Activated gamma-delta T cell treated with anti-CD3 and anti-CD28 coated beads, Interleukin-2, amount 50 U/mL, for 16 hours (primary cell): ENCODE data around the gene NEMP2.

Source experiments
- DNase-seq: peaks from one replicate; pipeline ENCODE4 v3.0.0-alpha.2; 2020; ENCODE audit warnings: low read depth

The NEMP2 gene

GRCh38 chr2:190457256-190457655 lies 77.3 kb downstream of the NEMP2 start:
- no peak for DNase-seq

GRCh38 chr2:190456833-190457232 lies 77.7 kb downstream of the NEMP2 start:
- no peak for DNase-seq

- DNase-seq = no peak
These were observed 79.0 kb downstream of the NEMP2 start for GRCh38 chr2:190455358-190456095.

- DNase-seq = no peak
These were observed 79.7 kb downstream of the NEMP2 start for GRCh38 chr2:190454795-190455194.
